ENCODE measurements around the gene MYBBP1A. TPM values are rescaled to one million over a fixed set of nuclear protein-coding genes. Genes with fewer than 3 reads are reported as not detected.

MYBBP1A gene
- total RNA-seq, 1 experiment from 2014 or later = 123 TPM

DNA sequence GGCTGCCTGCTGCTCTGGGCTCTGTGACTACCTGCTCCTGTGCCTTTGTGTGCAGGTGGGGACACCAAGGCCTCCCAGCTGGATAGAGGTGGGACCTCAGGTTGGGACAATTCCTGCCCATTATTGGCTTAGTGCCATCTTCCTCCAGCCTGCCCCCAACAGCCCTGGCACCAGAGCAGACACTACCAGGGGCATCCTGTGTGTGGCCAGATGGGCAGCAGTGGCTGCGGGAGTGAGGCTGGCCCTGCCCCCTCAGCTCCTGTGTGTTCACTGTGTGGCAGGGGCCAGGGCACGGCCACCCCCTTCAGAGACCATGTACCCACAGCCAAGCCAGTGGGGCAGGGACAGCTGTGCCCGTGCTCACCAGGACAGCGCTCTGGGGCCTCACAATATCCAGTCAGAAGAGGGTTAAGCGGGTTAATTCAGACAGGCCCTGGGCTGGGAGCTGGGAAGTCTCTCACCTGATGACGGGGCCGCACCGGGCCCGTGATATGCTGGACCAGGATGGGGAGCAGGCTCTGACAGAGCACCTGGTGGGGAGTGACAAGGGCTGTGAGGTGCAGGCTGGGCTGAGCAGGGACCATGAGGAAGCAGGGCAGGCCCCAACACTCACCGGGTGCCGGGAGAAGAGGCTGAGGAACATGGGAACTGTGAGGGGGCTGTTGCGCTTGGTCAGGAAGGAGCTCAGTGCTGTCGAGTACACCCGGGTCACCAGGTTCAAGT is 13.0 kb downstream of the MYBBP1A start:
- Mint-ChIP-seq H3K27ac (ENCODE audit: low read depth, unreplicated experiment) (no peak overlapping the region), H3K4me3 (ENCODE audit: unreplicated experiment) (no peak overlapping the region), H3K27me3 (ENCODE audit: insufficient read depth, unreplicated experiment) (no peaks in the 10 kb centered on the region), H3K9me3 (ENCODE audit: unreplicated experiment) (no peaks in the 10 kb centered on the region), H3K36me3 (ENCODE audit: insufficient read depth, unreplicated experiment) (peaks cover 65% of the 10 kb centered on the region), H3K4me1 (ENCODE audit: insufficient read depth, unreplicated experiment) (no peaks in the 10 kb centered on the region)
- no TSS peak for BruUV-seq (replicated peaks)
- CTCF ChIA-PET = interaction anchor here (0.7 to 0.8 kb wide), 2 partner anchors 10 to 29 kb away, joined by 3 to 4 read pairs; no protein-coding TSS in a partner anchor
- POLR2A ChIA-PET = no interaction called here
- no peak for DNase-seq (ENCODE audit: unreplicated experiment)
- intact Hi-C loops (cut with micrococcal nuclease) = no loop called here
- no peak for TF ChIP-seq CTCF (IDR thresholded peaks at IDR 0.05; ENCODE audit: unreplicated experiment)

DNA sequence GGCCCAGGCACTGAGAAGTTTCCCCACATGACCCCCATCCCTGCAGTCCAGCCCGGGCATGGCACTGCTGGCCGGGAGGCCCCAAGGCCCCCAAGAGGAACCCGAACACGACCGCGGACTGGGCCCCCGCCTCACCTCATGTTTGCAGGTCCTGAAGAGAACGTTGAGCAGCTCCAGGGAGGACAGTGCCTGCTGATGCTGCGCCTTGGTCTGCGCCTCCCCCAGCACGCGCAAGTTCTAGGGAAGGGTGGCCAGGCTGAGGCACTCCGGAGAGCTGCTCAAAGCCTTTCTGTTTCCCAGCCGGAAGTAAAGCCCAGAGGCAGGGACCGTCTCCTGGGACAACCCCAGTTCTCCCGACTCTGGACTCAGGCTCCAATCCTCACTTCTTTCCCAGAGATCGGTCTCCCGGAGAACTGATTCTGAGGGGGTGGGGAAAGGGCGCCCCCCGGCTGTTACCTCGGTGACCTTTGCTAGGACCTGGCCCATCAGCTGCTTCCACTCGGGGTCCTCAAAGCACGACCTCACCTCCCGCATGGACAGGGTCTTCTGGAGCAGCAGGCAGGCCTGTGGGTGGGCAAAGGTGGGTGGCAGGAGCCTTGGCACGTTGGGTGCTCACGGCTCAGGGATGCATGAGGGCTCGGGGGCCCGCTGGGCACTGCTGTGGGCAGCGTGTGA is 13.7 kb downstream of the MYBBP1A start:
- ChIA-PET POLR2A (no interaction called here), CTCF (no interaction called here)
- Mint-ChIP-seq H3K4me3 (ENCODE audit: unreplicated experiment) (no peak overlapping the region), H3K4me1 (ENCODE audit: insufficient read depth, unreplicated experiment) (no peaks in the 10 kb centered on the region), H3K36me3 (ENCODE audit: insufficient read depth, unreplicated experiment) (peaks cover 59% of the 10 kb centered on the region), H3K27ac (ENCODE audit: low read depth, unreplicated experiment) (no peak overlapping the region), H3K9me3 (ENCODE audit: unreplicated experiment) (no peaks in the 10 kb centered on the region), H3K27me3 (ENCODE audit: insufficient read depth, unreplicated experiment) (no peaks in the 10 kb centered on the region)
- intact Hi-C loops (cut with micrococcal nuclease) = no loop called here
- TF ChIP-seq CTCF (IDR thresholded peaks at IDR 0.05; ENCODE audit: unreplicated experiment) = no peak
- no TSS peak for BruUV-seq (replicated peaks)
- DNase-seq (ENCODE audit: unreplicated experiment) = no peak

DNA sequence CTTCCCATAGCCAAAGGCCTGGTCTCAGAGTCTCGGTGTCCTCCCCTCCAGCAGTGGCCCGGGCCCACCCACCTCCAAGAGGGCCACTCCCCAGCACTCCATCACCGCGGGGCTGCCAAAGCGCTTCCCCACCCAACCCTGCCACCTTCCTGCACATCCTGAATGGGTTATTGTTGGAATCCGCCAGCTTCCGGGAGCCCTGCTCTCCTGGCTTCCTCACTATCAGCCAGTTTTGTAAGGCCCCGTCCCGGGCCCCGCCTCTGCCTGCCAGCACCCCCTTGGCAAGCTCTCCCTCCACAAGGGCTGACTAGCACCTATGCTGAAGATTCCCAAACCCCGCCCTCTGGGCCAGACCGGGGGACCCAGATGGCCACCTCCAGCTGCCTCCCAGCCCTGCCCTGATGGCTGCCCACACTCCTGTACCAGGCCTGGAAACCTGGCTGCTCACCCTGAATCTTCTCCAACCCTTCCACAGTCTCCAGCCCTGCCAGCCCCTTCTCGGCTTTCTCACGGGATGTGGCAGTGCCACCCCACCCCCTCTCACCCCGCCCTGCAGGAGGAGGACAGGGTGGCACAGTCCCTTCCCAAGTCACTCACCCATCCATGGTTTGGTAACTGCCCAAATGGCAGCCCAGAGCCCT is 14.4 kb downstream of the MYBBP1A start:
- no peaks in the 10 kb centered on the region for H3K4me1 Mint-ChIP-seq (ENCODE audit: insufficient read depth, unreplicated experiment)
- BruUV-seq (replicated peaks) = no TSS peak
- no peak overlapping the region for H3K27ac Mint-ChIP-seq (ENCODE audit: low read depth, unreplicated experiment)
- no peaks in the 10 kb centered on the region for H3K9me3 Mint-ChIP-seq (ENCODE audit: unreplicated experiment)
- CTCF ChIA-PET = no interaction called here
- peaks cover 59% of the 10 kb centered on the region for H3K36me3 Mint-ChIP-seq (ENCODE audit: insufficient read depth, unreplicated experiment)
- intact Hi-C loops (cut with micrococcal nuclease) = no loop called here
- no peak for DNase-seq (ENCODE audit: unreplicated experiment)
- TF ChIP-seq CTCF (IDR thresholded peaks at IDR 0.05; ENCODE audit: unreplicated experiment) = no peak
- POLR2A ChIA-PET = interaction anchor here (0.6 kb wide), 1 partner anchor 766 kb away, joined by 3 read pairs; no protein-coding TSS in a partner anchor
- no peak overlapping the region for H3K4me3 Mint-ChIP-seq (ENCODE audit: unreplicated experiment)
- no peaks in the 10 kb centered on the region for H3K27me3 Mint-ChIP-seq (ENCODE audit: insufficient read depth, unreplicated experiment)

DNA sequence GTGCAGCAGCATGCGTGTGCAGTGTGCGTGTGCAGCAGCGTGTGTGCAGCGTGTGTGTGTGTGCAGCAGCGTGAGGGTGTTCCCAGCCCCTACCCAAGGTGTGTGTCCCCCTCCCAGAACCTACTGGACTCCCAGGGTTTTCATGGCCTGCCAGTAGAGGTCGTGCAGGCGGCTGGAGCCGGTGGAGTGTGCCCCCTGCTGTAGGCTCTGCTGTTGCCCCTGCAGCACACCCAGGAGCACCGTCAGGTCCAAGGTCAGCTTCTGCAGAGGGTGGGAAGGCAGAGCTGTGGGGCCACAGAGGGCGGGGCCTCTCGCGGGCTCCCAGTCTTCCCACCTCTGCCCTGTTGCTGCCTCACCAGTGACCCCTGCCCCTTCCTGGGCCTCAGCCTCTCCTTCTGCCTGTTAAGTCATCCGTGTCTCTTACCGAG is 14.9 kb downstream of the MYBBP1A start:
- Mint-ChIP-seq H3K27ac (ENCODE audit: low read depth, unreplicated experiment) (no peak overlapping the region), H3K9me3 (ENCODE audit: unreplicated experiment) (no peaks in the 10 kb centered on the region), H3K4me3 (ENCODE audit: unreplicated experiment) (no peak overlapping the region), H3K27me3 (ENCODE audit: insufficient read depth, unreplicated experiment) (no peaks in the 10 kb centered on the region), H3K4me1 (ENCODE audit: insufficient read depth, unreplicated experiment) (no peaks in the 10 kb centered on the region), H3K36me3 (ENCODE audit: insufficient read depth, unreplicated experiment) (peaks cover 56% of the 10 kb centered on the region)
- TF ChIP-seq CTCF (IDR thresholded peaks at IDR 0.05; ENCODE audit: unreplicated experiment) = no peak
- no peak for DNase-seq (ENCODE audit: unreplicated experiment)
- BruUV-seq (replicated peaks) = no TSS peak
- intact Hi-C loops (cut with micrococcal nuclease) = no loop called here
- POLR2A ChIA-PET = interaction anchor here (0.6 kb wide), 1 partner anchor 766 kb away, joined by 3 read pairs; no protein-coding TSS in a partner anchor
- CTCF ChIA-PET = no interaction called here

All from MCF 10A (cell line).